Limb (tissue), 2 donors: ENCODE measurements around the gene DCTN4.
"Not testable (repeated sequence)": the region's sequence is repeated elsewhere in the genome, so short reads cannot be mapped to it uniquely, and the experiment has no call there.

Source experiments
- DNase-seq, 2 donors: peaks; one replicate each; pipeline ENCODE4 v3.0.0-alpha.2; 2016; ENCODE audit errors: extremely low spot score in 2 of 2

DCTN4 gene

GRCh38 chr5:150758531-150759333, at the start of gene DCTN4:
Gene DCTN4 (minus strand): TSS chr5:150759017. CDS start chr5:150758993, 24 bp downstream.
- peak; percentile 96 to 99 for DNase-seq

GRCh38 chr5:150804388-150804787, 45.6 kb upstream of the DCTN4 start:
- no peak for DNase-seq

DNA sequence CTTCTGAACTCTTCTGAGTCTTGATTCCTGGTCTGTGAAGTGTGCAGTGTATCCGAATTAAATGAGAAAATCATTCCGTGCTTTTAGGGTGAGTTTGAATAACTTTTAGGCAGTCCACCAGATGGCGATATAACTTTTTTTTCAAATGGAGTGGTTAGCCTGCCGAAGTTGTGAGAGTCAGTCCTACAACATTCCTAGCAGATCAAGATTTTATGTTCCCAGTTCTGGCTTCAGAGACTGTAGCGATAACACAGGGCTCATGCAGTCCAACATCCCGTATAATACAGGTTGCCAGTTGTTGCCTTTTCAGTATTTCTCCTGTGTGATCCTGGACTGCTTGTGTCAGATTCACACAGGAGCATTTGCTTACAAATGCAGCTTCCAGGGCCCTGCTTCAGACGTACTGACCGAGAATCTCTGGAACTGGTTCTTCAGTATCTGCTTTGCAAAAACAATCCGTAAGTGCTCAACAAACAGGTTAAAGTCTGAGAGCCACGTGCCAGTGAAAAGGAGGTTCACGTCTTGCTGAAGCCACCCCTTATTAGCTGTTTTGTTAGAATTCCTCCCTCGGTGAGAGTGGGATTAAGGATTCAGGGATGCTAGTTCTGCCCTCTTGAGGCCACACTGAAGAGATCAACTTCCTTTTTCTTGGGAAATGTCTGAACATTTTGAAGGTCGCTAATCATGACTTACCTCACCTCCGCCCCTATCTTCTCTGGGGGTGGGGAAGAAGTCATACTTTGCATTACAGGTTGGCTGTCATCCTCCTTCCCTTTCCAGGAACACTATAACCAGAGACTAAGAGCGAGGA, 42.5 kb upstream of the DCTN4 start:
- DNase-seq: peak in 1 of 2 donors; percentile 72

DNA sequence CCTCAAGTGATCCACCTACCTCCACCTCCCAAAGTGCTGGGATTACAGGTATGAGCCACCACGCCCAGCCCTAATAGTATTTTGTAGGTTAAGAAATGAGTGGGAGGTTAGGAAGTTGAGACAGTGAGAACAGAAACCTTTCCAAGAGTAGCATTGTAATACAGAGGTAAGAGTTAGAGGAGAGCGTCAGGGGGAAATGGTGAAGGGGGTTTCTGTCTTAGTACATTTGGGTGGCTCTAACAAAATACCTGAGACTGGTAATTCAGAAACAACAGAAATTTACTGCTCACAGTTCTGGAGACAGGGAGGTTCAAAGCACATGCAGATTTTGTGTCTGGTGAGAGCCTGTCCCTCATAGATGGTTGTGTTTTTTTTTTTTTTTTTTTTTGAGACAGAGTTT, 38.6 kb upstream of the DCTN4 start:
- no peak for DNase-seq

DNA sequence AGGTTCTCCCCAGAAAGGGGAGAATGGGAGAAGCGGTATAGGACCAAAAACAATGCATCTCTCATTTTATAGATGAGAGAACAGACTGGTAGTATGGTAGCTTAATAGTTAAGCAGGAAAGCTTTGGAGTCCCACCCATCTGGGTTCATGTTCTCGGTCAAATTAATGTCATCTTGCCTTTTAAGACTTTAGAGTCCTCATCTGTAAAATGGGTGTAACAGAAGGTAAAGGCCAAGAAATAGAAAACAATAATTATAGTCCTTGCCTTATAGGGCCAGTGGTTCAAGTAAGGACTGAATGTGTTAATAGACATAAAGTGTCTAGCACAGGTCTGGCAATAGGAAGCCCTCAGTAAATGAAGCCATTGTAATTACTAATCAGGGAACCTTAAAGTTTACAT, 36.1 kb upstream of the DCTN4 start:
- DNase-seq: no peak

DNA sequence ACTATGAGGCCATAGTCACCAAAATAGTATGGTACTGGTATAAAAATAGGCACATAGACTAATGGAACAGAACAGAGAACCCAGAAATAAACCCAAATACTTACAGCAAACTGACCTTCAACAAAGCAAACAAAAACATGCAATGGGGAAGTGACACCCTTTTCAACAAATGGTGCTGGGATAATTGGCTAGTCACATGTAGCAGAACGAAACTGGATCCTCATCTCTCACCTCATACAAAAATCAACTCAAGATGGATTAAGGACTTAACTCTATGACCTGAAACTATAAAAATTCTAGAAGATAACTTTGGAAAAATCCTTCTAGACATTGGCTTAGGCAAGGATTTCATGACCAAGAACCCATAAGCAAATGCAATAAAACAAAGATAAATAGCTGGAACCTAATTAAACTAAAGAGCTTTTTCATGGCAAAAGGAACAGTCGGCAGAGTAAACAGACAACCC, 34.6 kb upstream of the DCTN4 start:
- not testable (repeated sequence) for DNase-seq

GRCh38 chr5:150791536-150791935, 32.7 kb upstream of the DCTN4 start:
- no peak for DNase-seq

- DNase-seq: no peak
These were observed 31.3 kb upstream of the DCTN4 start for GRCh38 chr5:150789943-150790611.

DNA sequence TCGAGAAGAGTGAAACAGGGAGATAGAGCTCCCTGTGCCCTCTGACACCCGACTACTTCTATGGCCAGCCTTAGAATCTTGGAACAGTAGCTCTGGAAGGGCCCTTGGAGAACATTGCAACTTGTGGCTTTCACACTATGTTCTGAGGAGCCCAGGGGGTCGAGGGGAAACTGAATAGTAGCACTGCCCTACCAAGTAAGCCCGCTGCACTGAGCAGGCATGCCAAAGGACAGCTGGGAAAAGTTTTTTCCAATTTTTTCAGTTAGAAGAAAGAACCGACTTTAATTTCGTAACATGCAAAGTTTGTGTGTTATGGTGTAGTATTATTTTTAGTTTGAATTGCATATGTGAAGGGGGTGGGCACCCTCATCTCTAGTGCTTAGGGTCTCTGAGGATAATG, 30.6 kb upstream of the DCTN4 start:
- no peak for DNase-seq

DNA sequence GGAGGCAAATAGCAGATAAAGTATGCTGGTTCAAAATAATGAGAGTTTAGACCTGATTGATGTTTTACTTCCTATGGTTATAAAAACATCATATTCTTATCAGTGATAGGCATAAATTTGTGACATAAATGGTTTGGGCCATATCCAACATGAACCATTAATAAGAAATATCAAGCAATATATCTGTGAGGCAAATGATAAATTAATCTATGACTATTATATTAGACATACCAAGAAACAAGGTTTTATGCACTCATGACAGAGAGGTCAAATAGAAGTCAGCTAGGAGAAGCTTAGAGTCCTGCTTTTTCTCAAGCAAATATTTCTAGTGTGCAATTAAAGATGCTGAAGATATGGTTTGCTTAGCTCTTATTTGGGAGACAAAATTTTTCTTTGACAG, 30.2 kb upstream of the DCTN4 start:
- no peak for DNase-seq

DNA sequence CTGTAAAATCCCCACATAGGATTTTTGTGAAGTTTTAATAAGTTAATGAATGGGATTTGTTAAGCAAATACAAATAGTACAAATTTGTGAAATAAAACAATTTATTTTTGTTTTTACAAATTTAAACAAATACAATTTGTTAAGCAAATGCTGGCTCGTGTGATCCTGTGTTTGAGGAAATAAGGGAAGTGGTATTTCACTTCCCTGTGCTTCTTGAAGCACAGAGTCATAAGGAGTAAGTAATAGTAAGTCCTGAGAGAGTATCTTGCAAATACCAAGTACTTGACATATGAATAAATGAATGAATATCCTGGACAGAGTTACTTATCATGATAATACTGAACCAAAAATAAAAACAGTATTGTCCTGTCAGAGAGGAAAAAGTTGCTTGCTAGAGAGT, 28.8 kb upstream of the DCTN4 start:
- no peak for DNase-seq

DNA sequence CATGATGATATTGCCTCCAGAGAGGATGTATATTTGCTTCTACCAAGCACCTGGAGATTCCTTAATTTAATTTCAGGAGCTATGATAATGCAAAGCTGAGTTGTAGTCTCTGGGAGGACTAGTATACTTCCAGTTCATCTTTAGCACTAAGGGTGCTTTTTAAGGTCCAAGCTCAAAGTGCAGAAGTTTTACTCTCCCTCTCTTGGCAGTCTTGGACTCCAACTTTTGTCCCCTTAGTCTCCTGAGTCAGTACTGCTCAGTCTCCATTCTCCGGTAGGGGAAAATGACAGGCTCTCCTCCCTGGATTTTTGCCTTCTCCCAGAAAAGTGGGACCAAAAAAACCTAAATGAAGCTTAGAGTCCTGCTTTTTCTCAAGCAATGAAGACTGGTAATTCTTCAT, 28.1 kb upstream of the DCTN4 start:
- no peak for DNase-seq

DNA sequence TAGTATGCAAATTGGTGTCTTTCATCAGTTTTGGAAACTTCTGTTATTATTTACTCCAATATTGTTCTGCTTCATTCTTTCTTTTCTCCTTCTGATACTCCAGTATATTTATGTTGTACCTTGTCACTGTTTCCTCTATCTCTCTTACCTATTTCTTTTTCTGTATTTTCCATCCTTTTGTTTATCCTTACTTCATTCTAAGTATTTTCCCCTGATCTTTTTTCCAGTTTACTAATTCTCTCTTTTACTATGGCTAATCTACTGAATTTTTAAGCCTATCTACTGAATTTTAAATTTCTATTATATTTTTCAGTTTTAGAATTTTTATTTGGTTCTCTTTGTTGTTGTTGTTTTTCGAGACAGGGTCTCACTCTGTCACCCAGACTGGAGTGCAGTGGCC, 27.1 kb upstream of the DCTN4 start:
- DNase-seq: no peak

DNA sequence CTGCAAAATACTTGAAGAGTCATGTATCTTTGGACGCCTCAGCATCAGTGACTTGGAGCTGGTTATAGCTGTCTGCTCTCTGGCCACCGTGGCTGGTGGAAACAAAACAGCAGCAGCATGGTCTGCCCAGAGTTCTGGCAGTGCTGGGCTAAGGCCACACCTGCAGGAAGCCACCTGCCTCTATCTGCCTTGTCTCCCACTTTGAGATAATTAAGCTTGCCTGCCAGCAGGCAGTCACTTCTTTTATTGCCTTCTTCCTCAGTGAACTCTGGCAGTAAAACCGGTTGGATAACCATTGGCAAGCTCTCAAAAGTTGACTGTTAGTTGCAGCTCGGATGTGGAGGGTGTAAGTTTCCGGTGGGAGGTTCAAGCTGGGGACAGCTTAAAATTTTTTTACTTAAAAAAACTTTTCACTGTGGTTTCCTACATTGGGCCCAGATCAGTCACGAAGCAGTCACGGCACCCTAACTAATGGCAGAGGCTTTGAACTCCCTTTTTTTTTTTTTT, 24.7 kb upstream of the DCTN4 start:
- DNase-seq: peak; percentile 53 to 86

DNA sequence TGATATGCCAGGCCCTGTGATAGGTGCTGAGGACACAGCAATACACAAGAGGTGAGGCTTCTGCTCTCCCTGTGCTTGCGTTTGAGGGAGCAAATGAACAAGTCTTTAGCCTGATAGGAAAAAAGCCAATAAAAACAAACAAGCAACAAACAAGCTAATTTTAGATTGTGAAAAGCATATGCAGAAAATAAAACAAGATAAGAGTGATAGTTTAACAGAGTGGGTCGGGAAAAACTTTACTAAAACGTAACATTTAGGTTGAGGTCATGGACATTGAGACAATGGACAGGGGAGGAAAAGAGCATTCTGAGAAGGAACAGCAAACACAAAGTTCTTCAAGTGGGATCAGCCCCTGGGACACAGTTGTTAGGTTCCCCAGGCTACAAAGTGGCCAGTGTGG, 24.0 kb upstream of the DCTN4 start:
- DNase-seq: no peak

GRCh38 chr5:150781706-150782614, 23.1 kb upstream of the DCTN4 start:
- peak; percentile 54 to 71 for DNase-seq

- DNase-seq: no peak
These were observed 22.0 kb upstream of the DCTN4 start for GRCh38 chr5:150780816-150781221.

DNA sequence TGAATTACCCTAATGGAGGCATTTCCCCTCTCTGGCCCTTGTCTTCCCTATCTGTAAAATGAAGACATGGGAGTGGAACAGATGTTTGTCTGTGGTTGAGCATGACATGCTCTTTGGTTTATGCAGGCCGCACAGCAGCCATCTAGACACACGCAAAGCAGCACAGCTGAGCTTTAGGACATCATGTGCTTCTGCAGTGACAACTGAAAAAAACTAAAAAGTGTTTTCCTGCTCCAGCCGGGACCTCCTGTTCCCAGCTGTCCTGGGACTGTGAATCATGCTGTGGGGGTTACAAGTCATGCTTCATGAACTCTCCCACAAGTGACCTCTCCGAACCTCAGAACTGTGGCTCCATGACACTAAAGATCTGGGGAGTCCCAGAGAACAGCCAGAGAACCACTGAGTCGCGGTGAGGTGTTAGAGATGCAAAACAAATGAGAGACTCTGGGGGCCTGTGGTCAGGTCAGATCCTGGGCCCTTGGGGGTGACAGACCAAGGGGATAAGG, 21.4 kb upstream of the DCTN4 start:
- no peak for DNase-seq

DNA sequence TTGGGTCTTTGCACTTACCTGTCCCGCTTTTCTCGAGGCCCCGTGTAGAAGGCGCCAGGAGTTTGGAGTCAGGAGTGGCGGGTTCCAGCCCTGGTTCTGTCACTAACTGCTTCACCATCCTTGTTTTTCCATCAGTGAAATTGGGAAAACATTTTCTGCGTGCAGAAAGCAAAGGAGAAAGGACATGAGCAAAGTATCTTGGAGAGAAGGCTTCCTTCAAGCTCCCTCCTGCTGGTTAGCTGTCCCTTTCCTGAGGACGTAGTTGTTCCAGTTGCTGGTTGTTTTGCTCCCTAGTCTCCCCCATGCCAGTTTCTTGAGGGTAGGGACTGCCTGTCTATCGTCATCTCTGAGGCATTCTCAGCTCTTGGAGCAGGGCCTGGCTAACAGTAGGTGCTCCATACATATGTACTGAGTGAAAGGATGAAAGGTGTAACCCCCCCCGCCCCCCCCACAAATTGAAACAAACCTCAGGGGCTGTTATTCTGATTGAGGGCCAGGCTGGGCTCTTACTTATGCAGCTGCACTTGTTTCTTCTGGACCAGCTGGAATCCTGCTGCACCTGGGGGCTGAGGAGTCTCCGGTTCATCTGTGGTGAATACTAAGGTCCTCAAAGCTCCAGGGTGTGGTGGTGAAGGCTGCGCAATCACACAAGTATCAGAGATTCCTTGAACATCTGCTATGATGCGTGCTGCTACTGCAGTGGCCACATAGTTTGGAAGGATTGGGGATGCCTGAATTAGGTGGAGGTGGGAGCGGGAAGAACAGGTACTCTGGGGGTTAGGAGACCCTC, 20.8 kb upstream of the DCTN4 start:
- DNase-seq: no peak
